Fibroblast of lung (primary cell): Measurements from ENCODE around the gene HSPBP1. TPM values are rescaled to one million over a fixed set of nuclear protein-coding genes. Genes with fewer than 3 reads are reported as not detected.

Experiments used
- DNase-seq, 2 donors: peaks; one replicate each; pipeline versions ENCODE4 v3.0.0 to v3.0.0-alpha.2; 2010; ENCODE audit warnings: low read depth in 2 of 2
- H2AFZ ChIP-seq: 2 replicates; pipeline ENCODE4 v1.5.1; 2012; ENCODE audit warnings: low read length, control low read depth, inconsistent platforms
- H3K27ac ChIP-seq: 2 replicates; pipeline ENCODE4 v1.5.1; 2011; ENCODE audit warnings: low read length, control low read depth; ENCODE audit not compliant: insufficient read depth
- H3K27me3 ChIP-seq: 2 replicates; pipeline ENCODE4 v1.5.1; 2011; ENCODE audit warnings: mild to moderate bottlenecking, low read length; ENCODE audit not compliant: control insufficient read depth, insufficient read depth
- H3K36me3 ChIP-seq: 2 replicates; pipeline ENCODE4 v1.5.1; 2011; ENCODE audit warnings: low read length; ENCODE audit not compliant: control insufficient read depth, insufficient read depth
- H3K4me1 ChIP-seq: 2 replicates; pipeline ENCODE4 v1.5.1; 2011; ENCODE audit warnings: low read length; ENCODE audit not compliant: control insufficient read depth, insufficient read depth; ENCODE audit errors: extremely low read depth
- H3K4me2 ChIP-seq: 2 replicates; pipeline ENCODE4 v1.5.1; 2011; ENCODE audit warnings: low read length, control low read depth; ENCODE audit not compliant: insufficient read depth; ENCODE audit errors: extremely low read depth
- H3K4me3 ChIP-seq, 4 experiments: fragments of 200-600 bp in 1 of 4; sonication (generic) in 1 of 4; replicated peaks in 1 of 4; 2 replicates each; pipeline ENCODE4 v1.5.1; 2011 to 2016; ENCODE audit warnings: low read length in 4 of 4, low read depth in 3 of 4, mild to moderate bottlenecking in 3 of 4, control low read depth in 2 of 4, inconsistent platforms in 1 of 4, mixed read lengths in 1 of 4; ENCODE audit not compliant: insufficient read depth in 1 of 4; ENCODE audit errors: control extremely low read depth in 1 of 4
- H3K79me2 ChIP-seq: 2 replicates; pipeline ENCODE4 v1.5.1; 2012; ENCODE audit warnings: mild to moderate bottlenecking, low read length, inconsistent platforms; ENCODE audit not compliant: control insufficient read depth, insufficient read depth
- H3K9ac ChIP-seq: 2 replicates; pipeline ENCODE4 v1.5.1; 2011; ENCODE audit warnings: mild to moderate bottlenecking, low read length, control low read depth; ENCODE audit not compliant: insufficient read depth
- H3K9me3 ChIP-seq: 2 replicates; pipeline ENCODE4 v1.5.1; 2012; ENCODE audit warnings: low read depth, low read length; ENCODE audit not compliant: control insufficient read depth, insufficient read depth
- H4K20me1 ChIP-seq: 2 replicates; pipeline ENCODE4 v1.5.1; 2011; ENCODE audit warnings: low read length; ENCODE audit not compliant: control insufficient read depth, insufficient read depth; ENCODE audit errors: extremely low read depth
- EZH2 ChIP-seq: IDR thresholded peaks from 2 replicates; pipeline ENCODE4 v1.5.1; 2012; ENCODE audit warnings: low read length, control low read depth, mild to moderate bottlenecking; ENCODE audit errors: missing control alignments
- polyA plus RNA-seq, 2 donors: library from polyadenylated mRNA; depleted of rRNA in 1 of 2; stranded (reverse) in 1 of 2; unstranded in 1 of 2; fragments of >200 nt; gene quantifications; 2 replicates each; pipeline ENCODE4 v1.2.1, GENCODE V29; 2011 to 2012; ENCODE audit warnings: missing spikeins in 1 of 2
- total RNA-seq: library from RNA; depleted of rRNA; stranded (reverse); fragments of >200 nt; gene quantifications from 2 replicates; pipeline ENCODE4 v1.2.1, GENCODE V29; 2014
- TF ChIP-seq, protein P1 (sequence below), 2 donors: IDR thresholded peaks in 1 of 2; conservative IDR thresholded peaks in 1 of 2; 1 replicate in 1 of 2; 2 replicates in 1 of 2; pipeline ENCODE4 v1.5.1; 2011 to 2012; ENCODE audit warnings: low read length in 2 of 2, control low read depth in 1 of 2, inconsistent platforms in 1 of 2, low read depth in 1 of 2, mild to moderate bottlenecking in 1 of 2

Gene HSPBP1
- total and polyA plus RNA-seq, 2 donors (not counting 1 experiment from before 2014, with no cell fraction given), result 12.5 to 21.5 TPM

DNA sequence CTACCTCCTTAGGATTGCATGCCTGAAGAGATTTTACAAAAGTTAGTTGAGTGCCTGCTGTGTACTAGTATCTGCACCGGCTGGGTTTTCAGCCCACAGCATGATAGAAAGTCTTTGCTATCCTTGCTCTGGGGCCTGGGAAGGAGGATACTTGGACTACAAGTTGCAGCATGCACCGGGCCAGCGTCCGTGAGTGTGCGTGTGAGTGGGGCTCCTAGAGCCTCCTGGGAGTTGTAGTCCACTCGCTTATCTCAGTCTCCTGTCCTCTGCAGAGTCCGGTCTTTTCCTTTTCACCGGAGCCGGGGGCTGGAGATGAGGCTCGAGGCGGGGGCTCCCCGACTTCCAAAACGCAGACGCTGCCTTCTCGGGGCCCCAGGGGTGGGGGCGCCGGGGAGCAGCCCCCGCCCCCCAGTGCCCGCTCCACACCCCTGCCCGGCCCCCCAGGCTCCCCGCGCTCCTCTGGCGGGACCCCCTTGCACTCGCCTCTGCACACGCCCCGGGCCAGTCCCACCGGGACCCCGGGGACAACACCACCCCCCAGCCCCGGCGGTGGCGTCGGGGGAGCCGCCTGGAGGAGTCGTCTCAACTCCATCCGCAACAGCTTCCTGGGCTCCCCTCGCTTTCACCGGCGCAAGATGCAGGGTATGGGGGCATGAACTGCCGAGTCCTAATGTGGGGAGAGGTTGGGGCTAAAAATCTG is 24.5 kb upstream of the HSPBP1 start:
- Histone ChIP-seq H3K27ac (no peak overlapping the region), H3K4me1 (peaks cover 2% of the 10 kb centered on the region), H3K4me3 (no peak overlapping the region), H2AFZ (no peak overlapping the region), H3K79me2 (no peaks in the 10 kb centered on the region), H3K4me2 (no peak overlapping the region), H3K9me3 (no peaks in the 10 kb centered on the region), H4K20me1 (no peaks in the 10 kb centered on the region), H3K36me3 (peaks cover 7% of the 10 kb centered on the region), H3K27me3 (no peaks in the 10 kb centered on the region), H3K9ac (no peak overlapping the region)
- peak; percentile 23 to 24 for DNase-seq
- TF ChIP-seq, protein P1, sequence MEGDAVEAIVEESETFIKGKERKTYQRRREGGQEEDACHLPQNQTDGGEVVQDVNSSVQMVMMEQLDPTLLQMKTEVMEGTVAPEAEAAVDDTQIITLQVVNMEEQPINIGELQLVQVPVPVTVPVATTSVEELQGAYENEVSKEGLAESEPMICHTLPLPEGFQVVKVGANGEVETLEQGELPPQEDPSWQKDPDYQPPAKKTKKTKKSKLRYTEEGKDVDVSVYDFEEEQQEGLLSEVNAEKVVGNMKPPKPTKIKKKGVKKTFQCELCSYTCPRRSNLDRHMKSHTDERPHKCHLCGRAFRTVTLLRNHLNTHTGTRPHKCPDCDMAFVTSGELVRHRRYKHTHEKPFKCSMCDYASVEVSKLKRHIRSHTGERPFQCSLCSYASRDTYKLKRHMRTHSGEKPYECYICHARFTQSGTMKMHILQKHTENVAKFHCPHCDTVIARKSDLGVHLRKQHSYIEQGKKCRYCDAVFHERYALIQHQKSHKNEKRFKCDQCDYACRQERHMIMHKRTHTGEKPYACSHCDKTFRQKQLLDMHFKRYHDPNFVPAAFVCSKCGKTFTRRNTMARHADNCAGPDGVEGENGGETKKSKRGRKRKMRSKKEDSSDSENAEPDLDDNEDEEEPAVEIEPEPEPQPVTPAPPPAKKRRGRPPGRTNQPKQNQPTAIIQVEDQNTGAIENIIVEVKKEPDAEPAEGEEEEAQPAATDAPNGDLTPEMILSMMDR (conservative IDR thresholded peaks at IDR 0.05 in 1 of 2, IDR thresholded peaks at IDR 0.05 in 1 of 2; ENCODE audit: low read depth in 1 of 2, low read length in 2 of 2), result no peak
- TF ChIP-seq EZH2, result no peak

DNA sequence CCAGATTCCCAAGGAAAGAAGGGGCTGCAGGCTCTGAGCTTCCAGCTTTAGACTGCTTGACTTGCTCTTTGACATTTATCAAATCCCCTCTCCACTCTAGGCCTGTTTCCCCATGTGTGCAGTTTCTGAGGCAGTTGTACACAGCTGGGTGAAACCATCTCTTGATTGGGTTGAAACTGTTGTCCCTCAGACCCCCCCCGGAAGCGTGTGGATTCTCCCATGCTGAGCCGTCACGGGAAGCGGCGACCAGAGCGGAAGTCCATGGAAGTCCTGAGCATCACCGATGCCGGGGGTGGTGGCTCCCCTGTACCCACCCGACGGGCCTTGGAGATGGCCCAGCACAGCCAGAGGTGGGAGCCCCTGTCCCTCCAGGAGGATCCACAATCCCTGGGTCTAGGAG is 23.6 kb upstream of the HSPBP1 start:
- peaks cover 7% of the 10 kb centered on the region for H3K36me3 ChIP-seq
- H3K79me2 ChIP-seq, result no peaks in the 10 kb centered on the region
- peaks cover 2% of the 10 kb centered on the region for H3K4me1 ChIP-seq
- no peak overlapping the region for H2AFZ ChIP-seq
- no peak overlapping the region for H3K4me2 ChIP-seq
- no peak for DNase-seq
- no peaks in the 10 kb centered on the region for H4K20me1 ChIP-seq
- H3K9ac ChIP-seq, result no peak overlapping the region
- H3K9me3 ChIP-seq, result no peaks in the 10 kb centered on the region
- H3K27me3 ChIP-seq, result no peaks in the 10 kb centered on the region
- no peak overlapping the region for H3K4me3 ChIP-seq
- H3K27ac ChIP-seq, result no peak overlapping the region
- no peak for TF ChIP-seq EZH2
- TF ChIP-seq, protein P1 (conservative IDR thresholded peaks at IDR 0.05 in 1 of 2, IDR thresholded peaks at IDR 0.05 in 1 of 2; ENCODE audit: low read depth in 1 of 2, low read length in 2 of 2), result no peak

DNA sequence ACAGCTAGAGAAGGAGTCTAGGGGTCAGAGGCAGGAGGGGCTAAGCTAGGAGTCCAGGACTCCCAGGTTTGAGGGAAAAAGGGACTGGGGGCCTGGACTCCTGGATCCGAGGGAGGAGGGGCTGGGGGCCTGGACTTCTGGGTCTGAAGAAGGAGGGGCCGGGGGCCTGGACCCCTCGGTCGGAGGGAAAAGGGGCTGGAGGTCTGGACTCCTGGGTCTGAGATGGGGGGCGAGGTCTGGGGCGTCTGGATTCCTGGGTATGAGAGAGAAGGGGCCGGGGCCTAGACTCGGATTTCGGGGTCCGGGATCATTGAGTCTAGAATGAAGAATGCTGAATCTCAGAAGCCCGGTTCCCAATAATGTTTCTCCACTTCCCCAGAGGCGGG is 22.4 kb upstream of the HSPBP1 start:
- H3K79me2 ChIP-seq, result no peaks in the 10 kb centered on the region
- H4K20me1 ChIP-seq, result no peaks in the 10 kb centered on the region
- no peak for DNase-seq
- H3K9me3 ChIP-seq, result no peaks in the 10 kb centered on the region
- H3K9ac ChIP-seq, result no peak overlapping the region
- peak overlapping the region in 1 of 4 experiments; percentile 51 for H3K4me3 ChIP-seq
- no peaks in the 10 kb centered on the region for H3K27me3 ChIP-seq
- H3K36me3 ChIP-seq, result peaks cover 7% of the 10 kb centered on the region
- TF ChIP-seq EZH2, result no peak
- TF ChIP-seq, protein P1 (conservative IDR thresholded peaks at IDR 0.05 in 1 of 2, IDR thresholded peaks at IDR 0.05 in 1 of 2; ENCODE audit: low read depth in 1 of 2, low read length in 2 of 2), result no peak
- no peak overlapping the region for H3K27ac ChIP-seq
- peaks cover 2% of the 10 kb centered on the region for H3K4me1 ChIP-seq
- no peak overlapping the region for H3K4me2 ChIP-seq
- H2AFZ ChIP-seq, result no peak overlapping the region
